ENCODE data around the gene CCDC24.

The CCDC24 gene

GRCh38 chr1:43993206-43993914 is 2.0 kb downstream of the CCDC24 start:
- H3K4me3 ChIP-seq (ENCODE audit: low read length), result no peak overlapping the region
- TF ChIP-seq CTCF (conservative IDR thresholded peaks at IDR 0.05; ENCODE audit: low read depth, low read length), result no peak
- DNase-seq (ENCODE audit: low read depth), result no peak

DNA sequence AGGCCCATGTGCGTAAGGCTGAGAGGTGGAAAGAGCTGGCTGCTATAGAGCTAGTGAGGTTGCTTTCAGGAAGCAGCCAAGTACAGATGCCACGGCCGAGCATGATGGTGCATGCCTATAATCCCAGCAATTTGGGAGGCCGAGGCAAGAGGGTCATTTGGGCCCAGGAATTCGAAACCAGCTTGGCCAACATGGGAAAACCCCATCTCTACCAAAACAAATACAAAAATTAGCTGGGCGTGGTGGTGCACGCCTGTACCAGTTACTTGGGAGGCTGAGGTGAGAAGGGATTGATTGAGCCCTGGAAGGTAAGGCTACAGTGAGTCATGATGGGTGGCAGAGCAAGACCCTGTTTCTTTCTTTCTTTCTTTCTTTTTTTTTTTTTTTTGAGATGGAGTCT is 2.7 kb downstream of the CCDC24 start:
- DNase-seq (ENCODE audit: low read depth), result no peak
- no peak overlapping the region for H3K4me3 ChIP-seq (ENCODE audit: low read length)
- no peak for TF ChIP-seq CTCF (conservative IDR thresholded peaks at IDR 0.05; ENCODE audit: low read depth, low read length)

DNA sequence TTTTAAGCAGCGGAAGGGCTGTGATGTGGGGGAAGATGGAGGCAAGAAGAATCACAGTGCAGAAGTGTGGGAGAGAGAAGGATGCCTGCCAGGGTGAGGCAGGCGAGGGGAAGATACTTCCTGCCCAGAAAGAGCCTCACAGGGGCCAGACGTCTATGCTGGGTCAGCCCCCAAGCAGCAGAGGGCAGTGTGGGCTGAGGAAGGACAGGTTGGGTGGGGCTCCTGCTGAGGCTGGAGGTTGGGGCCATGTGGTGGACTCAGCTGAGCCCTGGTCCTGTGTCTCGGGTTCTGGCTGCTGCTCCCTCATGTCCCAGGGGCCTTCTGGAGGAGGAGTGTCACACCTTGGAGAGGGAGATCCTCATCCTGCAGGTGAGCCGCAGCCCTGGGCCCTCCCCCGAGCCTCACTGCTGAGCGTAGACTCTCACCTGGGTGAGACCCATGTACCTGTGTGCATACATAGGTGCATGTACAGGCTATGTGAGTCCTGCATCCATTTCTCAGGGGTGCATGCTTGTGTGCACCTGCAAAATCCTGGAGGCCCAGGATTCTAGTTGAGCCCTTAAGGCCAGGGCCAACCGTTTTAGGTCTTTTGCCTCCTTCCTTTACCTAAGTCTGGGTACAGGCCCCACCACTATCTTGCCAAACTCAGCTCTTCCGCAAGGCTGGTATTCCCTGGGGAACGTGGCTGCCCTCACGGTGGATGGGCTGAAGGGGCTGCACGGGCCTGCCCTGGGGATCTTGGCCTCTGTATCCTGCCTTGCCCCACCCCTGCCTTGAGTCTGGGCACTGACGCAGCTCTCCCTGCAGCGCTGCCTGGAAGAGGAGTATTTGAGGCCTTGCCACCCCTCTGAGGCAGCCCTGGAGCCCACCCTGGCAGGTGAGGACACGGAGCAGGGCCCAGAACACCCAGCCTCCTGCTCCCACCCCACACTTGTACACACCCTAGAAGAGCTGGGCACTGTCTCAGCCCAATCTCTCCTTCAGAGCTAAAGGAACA is 3.7 kb downstream of the CCDC24 start:
- DNase-seq (ENCODE audit: low read depth), result no peak
- no peak overlapping the region for H3K4me3 ChIP-seq (ENCODE audit: low read length)
- peak; percentile 46 for TF ChIP-seq CTCF (conservative IDR thresholded peaks at IDR 0.05; ENCODE audit: low read depth, low read length)

- TF ChIP-seq CTCF (conservative IDR thresholded peaks at IDR 0.05; ENCODE audit: low read depth, low read length), result no peak
- H3K4me3 ChIP-seq (ENCODE audit: low read length), result no peak overlapping the region
- no peak for DNase-seq (ENCODE audit: low read depth)
Observed at GRCh38 chr1:43995984-43996732, 4.8 kb downstream of the CCDC24 start.

DNA sequence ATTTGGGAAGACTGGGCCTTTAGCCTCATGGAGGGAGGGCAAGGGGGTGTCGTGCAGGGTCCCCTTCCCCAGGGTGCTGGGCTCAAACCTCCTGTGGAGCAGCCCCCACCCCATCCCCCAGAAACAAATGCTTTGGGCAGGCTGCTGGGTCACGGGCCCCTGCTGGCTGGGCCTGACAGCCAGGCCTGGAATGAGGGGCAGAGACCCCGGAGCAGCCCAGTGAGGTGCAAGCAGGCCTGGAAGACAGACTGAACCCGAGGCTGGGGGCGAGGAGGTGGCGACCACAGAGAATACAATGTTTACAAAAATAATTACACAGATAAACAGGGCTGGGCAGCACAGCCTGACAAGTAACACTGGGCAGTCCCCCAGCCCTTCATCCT is 5.3 kb downstream of the CCDC24 start:
- no peak for DNase-seq (ENCODE audit: low read depth)
- no peak for TF ChIP-seq CTCF (conservative IDR thresholded peaks at IDR 0.05; ENCODE audit: low read depth, low read length)
- H3K4me3 ChIP-seq (ENCODE audit: low read length), result no peak overlapping the region

DNA sequence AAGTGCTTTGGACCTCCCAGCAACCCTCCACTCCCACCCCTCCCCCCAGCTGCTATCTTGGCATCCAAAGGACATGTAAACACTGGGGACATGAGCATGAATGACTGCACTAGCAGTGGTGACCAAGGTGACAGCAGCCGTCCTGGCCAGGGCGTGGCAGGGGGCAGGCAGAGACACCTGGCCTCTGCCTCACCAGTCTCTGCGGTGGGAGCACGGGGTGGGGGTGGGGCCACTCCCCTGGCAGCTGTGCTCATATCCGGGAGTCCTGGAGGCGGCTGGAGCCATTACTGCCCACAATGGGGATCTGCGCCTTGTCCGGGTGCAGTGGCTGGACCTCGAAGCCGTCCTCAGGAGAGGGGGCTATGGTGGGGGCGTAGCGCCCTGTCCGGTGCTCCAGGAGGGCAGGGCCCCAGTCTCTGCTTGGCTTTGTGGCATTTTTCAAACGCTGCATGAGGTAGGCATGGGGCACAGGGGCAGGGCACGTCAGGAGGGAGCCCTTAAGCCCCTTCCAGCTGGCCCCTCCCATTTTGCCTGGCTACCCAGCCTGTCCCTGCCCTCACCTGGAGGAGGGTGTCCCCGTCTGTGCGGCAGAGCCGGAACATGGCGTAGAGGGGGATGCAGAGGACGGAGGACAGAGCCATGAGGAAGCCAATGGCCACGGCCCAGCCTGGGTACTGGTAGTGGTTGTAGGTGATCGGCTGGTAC is 6.0 kb downstream of the CCDC24 start:
- no peak for TF ChIP-seq CTCF (conservative IDR thresholded peaks at IDR 0.05; ENCODE audit: low read depth, low read length)
- no peak for DNase-seq (ENCODE audit: low read depth)
- no peak overlapping the region for H3K4me3 ChIP-seq (ENCODE audit: low read length)

Data from retinal pigment epithelial cell (primary cell).